ENCODE results near the gene FBXW10. TPM values are rescaled to one million over a fixed set of nuclear protein-coding genes. Genes with fewer than 3 reads are reported as not detected.
"Not testable (repeated sequence)": the region's sequence is repeated elsewhere in the genome, so short reads cannot be mapped to it uniquely, and the experiment has no call there.

FBXW10 gene, protein sequence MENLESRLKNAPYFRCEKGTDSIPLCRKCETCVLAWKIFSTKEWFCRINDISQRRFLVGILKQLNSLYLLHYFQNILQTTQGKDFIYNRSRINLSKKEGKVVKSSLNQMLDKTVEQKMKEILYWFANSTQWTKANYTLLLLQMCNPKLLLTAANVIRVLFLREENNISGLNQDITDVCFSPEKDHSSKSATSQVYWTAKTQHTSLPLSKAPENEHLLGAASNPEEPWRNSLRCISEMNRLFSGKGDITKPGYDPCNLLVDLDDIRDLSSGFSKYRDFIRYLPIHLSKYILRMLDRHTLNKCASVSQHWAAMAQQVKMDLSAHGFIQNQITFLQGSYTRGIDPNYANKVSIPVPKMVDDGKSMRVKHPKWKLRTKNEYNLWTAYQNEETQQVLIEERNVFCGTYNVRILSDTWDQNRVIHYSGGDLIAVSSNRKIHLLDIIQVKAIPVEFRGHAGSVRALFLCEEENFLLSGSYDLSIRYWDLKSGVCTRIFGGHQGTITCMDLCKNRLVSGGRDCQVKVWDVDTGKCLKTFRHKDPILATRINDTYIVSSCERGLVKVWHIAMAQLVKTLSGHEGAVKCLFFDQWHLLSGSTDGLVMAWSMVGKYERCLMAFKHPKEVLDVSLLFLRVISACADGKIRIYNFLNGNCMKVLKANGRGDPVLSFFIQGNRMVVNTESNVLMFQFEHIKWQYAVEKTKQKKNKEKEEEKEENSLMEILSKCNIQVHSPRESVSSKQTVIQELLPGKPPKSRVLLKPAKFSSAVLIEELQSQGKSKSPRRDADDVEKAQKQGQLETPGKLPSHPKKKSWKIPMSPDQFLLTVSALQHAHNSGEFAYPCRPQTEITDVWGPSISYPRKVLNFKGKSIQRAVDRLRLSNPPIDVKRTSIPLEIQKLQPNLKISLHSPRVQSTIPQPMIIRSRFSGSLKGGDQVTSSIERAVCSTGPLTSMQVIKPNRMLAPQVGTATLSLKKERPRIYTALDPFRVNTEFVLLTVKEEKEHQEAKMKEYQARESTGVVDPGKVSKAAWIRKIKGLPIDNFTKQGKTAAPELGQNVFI
- under 1 TPM; 0.11 to 0.23 TPM for total RNA-seq

DNA sequence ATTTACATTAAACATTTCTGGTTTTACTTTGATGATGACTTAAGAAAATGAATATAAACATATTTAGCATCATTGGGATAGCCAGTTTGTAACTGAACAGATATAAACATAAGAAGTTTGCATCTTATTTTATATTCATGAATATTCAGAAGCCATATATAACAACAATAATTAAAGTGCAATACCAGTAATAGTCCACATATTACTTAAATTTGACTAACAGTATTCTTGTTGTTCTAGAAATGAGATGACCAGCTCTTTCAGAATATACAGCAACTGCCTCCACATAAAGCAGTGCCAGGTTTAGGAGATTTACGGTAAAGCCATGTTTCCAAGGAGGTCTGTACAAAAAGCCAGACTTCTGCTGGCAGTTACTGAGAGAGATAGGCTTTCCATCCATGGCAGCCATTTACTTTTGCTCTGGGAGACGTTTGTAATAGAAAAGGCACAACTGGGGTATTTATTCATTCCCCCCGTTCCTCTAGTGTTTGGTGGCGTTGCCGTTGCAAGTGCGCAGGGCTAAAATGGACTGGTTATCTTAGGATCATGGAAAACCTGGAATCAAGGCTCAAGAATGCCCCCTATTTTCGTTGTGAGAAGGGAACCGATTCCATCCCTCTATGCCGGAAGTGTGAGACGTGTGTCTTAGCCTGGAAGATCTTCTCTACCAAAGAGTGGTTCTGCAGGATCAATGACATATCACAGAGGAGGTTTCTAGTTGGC is at the start of gene FBXW10:
Gene FBXW10 (plus strand): TSS at position 356 of the 723 bp plus-strand sequence. CDS start 191 bp downstream, at position 547.
- H3K36me3 Mint-ChIP-seq (ENCODE audit: low read depth); intact Hi-C loops (cut with DNase I, micrococcal nuclease); H3K27ac Mint-ChIP-seq; DNase-seq; H3K9me3 Mint-ChIP-seq (ENCODE audit: low read depth); POLR2A ChIA-PET; H3K4me3 Mint-ChIP-seq; H3K4me1 Mint-ChIP-seq; CTCF ChIA-PET; H3K27me3 Mint-ChIP-seq; ATAC-seq: not testable (repeated sequence)

DNA sequence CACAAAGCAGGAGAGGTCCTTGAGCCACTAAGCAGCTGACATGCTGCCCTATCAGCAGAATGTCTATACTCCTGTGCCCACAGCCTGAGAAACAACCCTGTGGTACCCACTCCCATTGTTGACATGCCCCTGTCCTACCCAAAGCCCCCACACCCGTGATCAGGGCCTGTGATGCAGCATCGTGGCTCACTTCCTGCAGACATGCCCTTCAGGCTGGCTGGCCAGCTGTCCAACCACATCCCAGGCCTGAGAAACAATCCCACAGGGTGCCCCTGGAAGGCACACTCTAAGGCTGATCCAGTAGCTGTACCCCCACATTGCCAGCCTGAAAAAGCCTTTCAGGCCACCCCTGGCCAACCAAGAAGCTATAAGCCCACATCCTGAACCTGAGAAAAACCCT is 48.7 kb upstream of the FBXW10 start:
- H3K27ac Mint-ChIP-seq; CTCF ChIA-PET; ATAC-seq; H3K4me3 Mint-ChIP-seq; DNase-seq; H3K27me3 Mint-ChIP-seq; H3K9me3 Mint-ChIP-seq (ENCODE audit: low read depth); POLR2A ChIA-PET; H3K36me3 Mint-ChIP-seq (ENCODE audit: low read depth): not testable (repeated sequence)
- peaks cover 12% of the 10 kb centered on the region for H3K4me1 Mint-ChIP-seq
- intact Hi-C loops (cut with DNase I, micrococcal nuclease), result loop anchor here in 1 of 2 experiments (10.0 kb wide), 1 partner anchor 70 kb away; no protein-coding TSS in a partner anchor

DNA sequence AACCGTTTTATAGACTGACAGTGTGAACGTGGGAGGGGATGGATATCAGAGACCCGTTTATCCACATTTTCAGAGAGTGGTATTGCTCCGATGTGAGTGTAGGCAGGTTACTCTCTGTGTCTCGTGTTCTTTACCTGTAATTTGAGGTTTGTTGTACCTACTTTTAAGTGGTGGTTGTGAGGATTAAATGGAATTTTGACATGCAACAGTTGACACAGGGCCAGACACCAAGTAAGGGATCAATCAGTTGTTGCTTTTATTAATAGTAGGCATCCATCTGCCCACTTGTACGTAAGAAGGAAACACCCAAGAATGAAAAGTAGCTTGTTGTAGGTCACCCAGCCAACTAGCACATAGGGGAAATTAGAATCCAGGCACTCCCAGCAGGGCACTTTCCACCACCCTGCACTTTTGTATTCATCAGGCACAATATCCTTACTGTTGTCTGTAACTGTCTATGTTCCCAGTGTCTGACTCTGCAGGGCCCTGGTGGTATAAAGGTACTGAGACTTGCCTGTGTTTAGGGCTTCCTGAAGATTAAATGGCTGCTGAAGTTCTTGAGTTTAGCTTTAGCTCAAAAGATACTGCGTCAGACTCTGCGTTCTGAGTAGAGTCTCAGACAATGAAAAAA is 45.3 kb upstream of the FBXW10 start:
- ATAC-seq; POLR2A ChIA-PET; H3K9me3 Mint-ChIP-seq (ENCODE audit: low read depth): not testable (repeated sequence)

DNA sequence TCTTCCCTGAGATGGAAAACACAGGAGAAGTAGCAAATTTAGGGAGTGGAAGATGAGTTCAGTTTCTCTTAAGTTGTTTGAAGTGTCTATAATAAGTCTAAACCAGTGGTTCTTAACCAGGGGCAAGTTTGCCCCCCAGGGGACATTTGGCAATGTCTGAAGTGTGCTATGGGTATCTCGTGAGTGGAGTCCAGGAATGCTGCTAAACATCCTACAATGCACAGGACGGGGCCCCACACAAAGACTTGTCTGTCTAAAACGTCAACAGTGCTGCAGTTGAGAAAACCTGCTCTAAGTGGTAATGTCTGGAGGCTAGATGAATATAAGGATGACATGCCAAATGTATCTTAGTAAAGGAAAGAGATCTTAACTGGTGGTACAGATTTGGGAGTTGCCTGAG is 37.9 kb upstream of the FBXW10 start:
- H3K27ac Mint-ChIP-seq; POLR2A ChIA-PET; ATAC-seq; CTCF ChIA-PET; H3K36me3 Mint-ChIP-seq (ENCODE audit: low read depth); H3K4me3 Mint-ChIP-seq; H3K9me3 Mint-ChIP-seq (ENCODE audit: low read depth); intact Hi-C loops (cut with DNase I, micrococcal nuclease); H3K4me1 Mint-ChIP-seq; H3K27me3 Mint-ChIP-seq; DNase-seq: not testable (repeated sequence)

More for the DNA sequence above, 45.3 kb upstream of the FBXW10 start:
- Mint-ChIP-seq H3K4me3 (peak overlapping the region; percentile 86), H3K27ac (peak overlapping the region; percentile 69), H3K4me1 (peaks cover 12% of the 10 kb centered on the region)
- not testable (repeated sequence) for H3K36me3 Mint-ChIP-seq (ENCODE audit: low read depth); H3K27me3 Mint-ChIP-seq; DNase-seq
- CTCF ChIA-PET, result interaction anchor here (0.7 to 1.0 kb wide), 2 partner anchors 16 to 73 kb away, joined by 4 read pairs; no protein-coding TSS in a partner anchor
- intact Hi-C loops (cut with DNase I, micrococcal nuclease), result loop anchor here in 1 of 2 experiments (10.0 kb wide), 1 partner anchor 74 kb away; no protein-coding TSS in a partner anchor

DNA sequence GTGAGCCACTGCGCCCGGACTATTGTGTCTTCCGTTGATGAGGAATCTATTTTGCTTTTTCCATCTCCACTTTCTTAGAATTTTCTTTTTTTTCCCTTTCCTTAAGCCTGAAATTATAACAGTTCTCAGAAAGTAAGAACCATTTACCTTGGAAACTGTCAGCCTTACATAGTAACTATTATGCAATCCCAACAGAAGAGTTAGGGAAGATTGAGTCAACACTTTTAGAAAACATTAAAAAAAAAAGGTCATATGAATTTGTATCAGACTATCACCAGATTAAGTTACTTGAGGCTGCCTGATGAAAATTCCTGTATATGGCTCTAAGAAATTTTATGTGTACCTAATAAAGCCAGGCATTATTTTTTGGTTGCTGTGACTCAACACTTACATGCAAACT is 35.6 kb upstream of the FBXW10 start:
- POLR2A ChIA-PET; H3K4me1 Mint-ChIP-seq; DNase-seq; H3K36me3 Mint-ChIP-seq (ENCODE audit: low read depth); H3K27ac Mint-ChIP-seq; intact Hi-C loops (cut with DNase I, micrococcal nuclease); CTCF ChIA-PET; H3K9me3 Mint-ChIP-seq (ENCODE audit: low read depth); H3K4me3 Mint-ChIP-seq; ATAC-seq; H3K27me3 Mint-ChIP-seq: not testable (repeated sequence)

DNA sequence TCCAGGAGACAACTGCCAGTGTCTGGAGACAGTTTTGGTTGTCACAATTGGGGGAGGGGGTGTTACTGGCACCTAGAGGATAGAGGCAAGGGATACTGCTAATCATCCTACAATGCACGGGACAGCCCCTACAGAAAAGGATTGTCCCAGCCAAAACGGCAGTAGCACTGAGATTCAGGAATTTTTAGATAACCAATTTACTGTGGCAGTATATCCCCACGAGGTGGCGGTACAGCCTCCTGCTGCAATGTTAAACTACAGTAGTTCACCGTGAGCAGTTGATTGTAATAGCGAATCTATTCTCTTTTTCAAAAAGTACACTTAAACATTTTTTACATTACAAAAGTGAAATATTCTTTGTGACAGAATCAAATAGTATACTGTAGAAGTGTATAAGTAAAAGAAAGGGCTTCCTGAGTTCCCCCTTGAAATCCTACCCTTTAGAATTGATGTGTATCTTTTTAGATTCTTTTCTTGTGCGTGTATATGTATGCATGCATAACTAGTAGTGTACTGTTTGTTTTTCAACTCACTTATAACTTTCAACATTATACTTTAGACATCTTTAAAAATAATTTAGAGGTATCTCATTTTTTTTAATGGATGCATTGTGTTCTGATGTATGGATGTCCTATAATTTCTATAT is 31.4 kb upstream of the FBXW10 start:
- peak; percentile 82 for DNase-seq
- H3K27me3 Mint-ChIP-seq; H3K4me3 Mint-ChIP-seq; H3K9me3 Mint-ChIP-seq (ENCODE audit: low read depth); H3K27ac Mint-ChIP-seq; H3K36me3 Mint-ChIP-seq (ENCODE audit: low read depth); intact Hi-C loops (cut with DNase I, micrococcal nuclease); POLR2A ChIA-PET; H3K4me1 Mint-ChIP-seq; CTCF ChIA-PET: not testable (repeated sequence)
- peak; percentile 68 for ATAC-seq

DNA sequence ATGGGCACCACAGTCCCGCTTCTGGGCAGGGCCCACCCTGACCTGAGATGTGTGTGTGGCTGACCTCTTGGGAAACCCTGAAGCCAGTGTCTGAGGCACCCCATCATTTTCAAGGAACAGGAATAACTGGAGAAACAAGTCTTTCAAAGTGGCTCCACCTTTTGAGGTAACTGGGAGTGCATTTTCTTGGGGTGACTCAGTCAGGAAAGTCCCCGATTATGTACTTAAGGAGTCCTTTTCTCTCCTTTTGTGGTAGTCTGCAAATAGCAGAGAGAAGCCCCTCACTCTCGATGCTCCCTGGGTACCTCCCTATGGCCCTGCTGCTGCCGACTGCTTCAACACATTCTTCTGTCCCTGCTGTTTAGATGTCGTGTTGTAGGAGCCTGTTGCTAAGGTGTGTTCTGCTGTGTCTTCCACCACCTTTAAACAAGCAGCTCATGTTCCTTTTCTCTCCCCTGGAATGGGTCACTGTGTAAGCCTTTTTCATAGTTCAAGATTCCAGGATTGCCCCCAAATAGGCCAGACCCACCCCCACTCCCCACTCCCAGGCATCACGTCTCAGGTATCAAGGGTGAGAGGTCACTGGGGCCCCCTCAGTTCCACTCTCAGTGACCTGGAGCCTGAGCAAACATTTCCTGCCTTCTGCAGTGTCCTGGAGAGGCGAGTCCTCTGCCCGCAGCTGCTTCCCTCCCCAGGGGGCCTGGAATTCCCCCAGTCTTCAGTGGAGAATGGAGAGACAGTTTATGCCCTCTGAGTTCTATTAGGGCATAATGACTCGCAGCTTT is 25.0 kb upstream of the FBXW10 start:
- H3K27me3 Mint-ChIP-seq; H3K4me3 Mint-ChIP-seq; CTCF ChIA-PET; H3K9me3 Mint-ChIP-seq (ENCODE audit: low read depth); H3K4me1 Mint-ChIP-seq; H3K36me3 Mint-ChIP-seq (ENCODE audit: low read depth); intact Hi-C loops (cut with DNase I, micrococcal nuclease); DNase-seq; H3K27ac Mint-ChIP-seq; POLR2A ChIA-PET: not testable (repeated sequence)
- ATAC-seq, result peak; percentile 16

DNA sequence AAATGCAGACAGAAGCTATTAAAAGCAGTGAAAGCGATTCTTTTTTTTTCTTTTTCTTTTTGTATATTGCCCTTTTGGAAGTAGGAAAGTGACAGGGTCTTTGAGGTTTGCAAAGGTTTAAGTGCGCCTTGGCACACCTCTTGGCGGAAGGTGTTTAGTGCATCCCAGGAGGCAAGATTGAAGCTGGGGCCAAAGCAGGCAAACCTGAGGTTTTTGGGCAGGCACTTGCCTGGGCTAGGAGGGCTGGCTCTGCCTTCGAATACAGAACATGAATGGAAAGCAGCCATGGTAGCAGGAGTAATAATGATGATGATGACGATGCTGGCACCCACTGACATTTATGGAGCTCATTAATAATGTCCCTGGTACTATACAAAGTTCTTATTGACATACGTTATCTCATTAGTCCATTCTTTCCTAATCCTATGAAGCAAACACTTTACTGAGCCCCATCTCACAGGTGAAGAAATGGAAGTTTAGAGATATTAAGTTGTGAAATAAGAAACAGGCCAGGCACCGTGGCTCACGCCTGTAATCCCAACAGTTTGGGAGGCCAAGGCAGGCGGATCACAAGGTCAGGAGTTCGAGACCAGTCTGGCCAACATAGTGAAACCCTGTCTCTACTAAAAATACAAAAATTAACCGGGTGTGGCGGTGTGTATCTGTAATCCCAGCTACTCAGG is 24.3 kb upstream of the FBXW10 start:
- H3K27me3 Mint-ChIP-seq; DNase-seq; POLR2A ChIA-PET; CTCF ChIA-PET; ATAC-seq; intact Hi-C loops (cut with DNase I, micrococcal nuclease); H3K4me1 Mint-ChIP-seq; H3K36me3 Mint-ChIP-seq (ENCODE audit: low read depth); H3K9me3 Mint-ChIP-seq (ENCODE audit: low read depth); H3K27ac Mint-ChIP-seq; H3K4me3 Mint-ChIP-seq: not testable (repeated sequence)

DNA sequence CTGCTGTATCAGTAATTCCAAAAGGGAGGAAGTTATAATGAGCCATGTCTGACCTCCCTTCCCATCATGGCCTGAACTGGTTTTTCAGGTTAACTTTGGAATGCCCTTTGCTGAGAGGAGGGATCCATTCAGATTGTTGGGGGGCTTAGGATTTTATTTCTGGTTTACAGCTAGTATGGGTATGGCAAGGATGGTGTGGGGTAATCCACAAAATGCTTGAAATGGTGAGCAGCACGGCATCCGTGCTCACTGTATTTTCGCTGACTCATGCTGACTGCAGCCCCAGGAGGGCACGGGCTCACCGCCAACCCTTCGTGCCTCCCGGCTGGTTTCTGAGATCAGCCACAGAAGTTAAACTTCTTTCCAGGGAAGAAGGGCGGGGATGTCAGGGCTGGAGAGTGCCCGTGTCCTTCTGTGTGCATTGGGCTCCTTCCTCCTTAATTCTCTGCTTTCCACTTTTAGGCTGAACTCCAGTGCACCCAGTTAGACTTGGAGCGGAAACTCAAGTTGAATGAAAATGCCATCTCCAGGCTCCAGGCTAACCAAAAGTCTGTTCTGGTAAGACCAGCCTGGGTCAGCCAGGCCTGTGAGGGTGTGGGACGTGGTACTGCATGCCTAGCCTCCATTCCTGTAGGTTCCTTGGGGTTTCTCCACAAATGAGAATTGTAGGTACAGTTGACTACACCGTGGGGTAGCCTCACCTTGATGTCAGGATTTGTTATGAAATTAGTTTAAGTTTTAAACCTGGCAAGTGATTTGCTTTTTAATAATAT is 21.9 kb upstream of the FBXW10 start:
- H3K4me1 Mint-ChIP-seq; H3K27me3 Mint-ChIP-seq; H3K4me3 Mint-ChIP-seq; ATAC-seq; DNase-seq; intact Hi-C loops (cut with DNase I, micrococcal nuclease); H3K9me3 Mint-ChIP-seq (ENCODE audit: low read depth); POLR2A ChIA-PET; CTCF ChIA-PET; H3K36me3 Mint-ChIP-seq (ENCODE audit: low read depth); H3K27ac Mint-ChIP-seq: not testable (repeated sequence)

All from activated CD4-positive, alpha-beta T cell treated with anti-CD3 and anti-CD28 coated beads for 36 hours (primary cell).